ENCODE measurements around the gene ZMYND11.

The ZMYND11 gene

GRCh38 chr10:191703-192518, 56.7 kb downstream of the ZMYND11 start:
- no peak for DNase-seq (ENCODE audit: low read depth in 2 of 2)

DNA sequence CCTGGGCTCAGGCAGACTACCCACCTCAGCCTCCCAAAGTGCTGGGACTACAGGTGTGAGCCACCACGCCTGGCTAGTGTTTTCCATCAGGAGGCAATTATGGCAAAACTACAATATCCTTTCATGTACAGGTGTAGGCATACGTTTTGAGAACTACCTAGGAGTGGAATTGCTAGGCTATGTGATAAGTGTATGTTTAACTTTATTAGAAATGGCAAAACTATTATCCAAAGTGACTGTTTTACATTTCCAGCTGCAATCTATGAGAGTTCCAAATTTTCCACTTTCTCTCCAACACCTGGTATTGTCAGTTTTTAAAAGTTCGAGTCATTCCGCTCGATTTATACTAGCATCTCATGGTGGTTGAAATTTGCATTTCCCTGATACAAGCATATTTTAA, 59.0 kb downstream of the ZMYND11 start:
- no peak for DNase-seq (ENCODE audit: low read depth in 2 of 2)

DNA sequence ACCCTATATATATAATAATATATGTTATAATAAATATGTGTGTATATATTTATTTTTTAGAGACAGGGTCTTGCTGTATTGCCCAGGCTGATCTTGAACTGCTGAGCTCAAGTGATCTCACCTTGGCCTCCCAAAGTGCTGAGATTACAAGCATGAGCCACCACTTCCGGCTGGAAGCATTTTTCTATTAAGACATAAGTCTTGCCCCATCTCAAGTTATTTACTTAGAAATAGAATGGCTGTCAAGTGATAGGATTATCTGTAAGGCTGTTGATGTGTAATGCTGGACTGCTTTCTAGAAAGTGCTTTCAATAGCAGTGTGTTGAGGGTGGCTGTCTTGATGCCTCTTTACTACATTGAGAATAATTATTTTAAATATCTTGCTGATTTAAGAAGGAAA, 65.2 kb downstream of the ZMYND11 start:
- DNase-seq (ENCODE audit: low read depth in 2 of 2) = no peak

- DNase-seq (ENCODE audit: low read depth in 2 of 2) = no peak
These were observed 66.1 kb downstream of the ZMYND11 start for GRCh38 chr10:201328-201771.

DNA sequence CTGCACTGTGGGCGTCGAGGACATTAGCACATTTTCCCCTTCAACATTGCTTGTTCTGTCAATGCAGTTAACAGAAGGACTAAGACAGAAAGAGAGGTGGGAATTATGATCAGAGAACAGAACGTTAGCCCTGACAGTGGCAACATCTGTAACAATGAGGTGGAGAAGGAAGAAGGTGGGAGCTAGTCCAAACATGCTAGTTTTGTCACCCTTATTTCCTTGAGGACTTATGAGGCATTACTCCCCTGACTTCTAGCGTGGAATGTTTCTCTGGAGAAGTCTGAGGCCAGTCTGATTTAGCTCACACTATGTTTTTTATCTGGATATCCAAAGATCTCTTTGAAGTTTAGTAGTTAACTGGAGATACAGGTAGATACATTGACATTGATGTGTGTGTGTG, 73.4 kb downstream of the ZMYND11 start:
- DNase-seq (ENCODE audit: low read depth in 2 of 2) = no peak

DNA sequence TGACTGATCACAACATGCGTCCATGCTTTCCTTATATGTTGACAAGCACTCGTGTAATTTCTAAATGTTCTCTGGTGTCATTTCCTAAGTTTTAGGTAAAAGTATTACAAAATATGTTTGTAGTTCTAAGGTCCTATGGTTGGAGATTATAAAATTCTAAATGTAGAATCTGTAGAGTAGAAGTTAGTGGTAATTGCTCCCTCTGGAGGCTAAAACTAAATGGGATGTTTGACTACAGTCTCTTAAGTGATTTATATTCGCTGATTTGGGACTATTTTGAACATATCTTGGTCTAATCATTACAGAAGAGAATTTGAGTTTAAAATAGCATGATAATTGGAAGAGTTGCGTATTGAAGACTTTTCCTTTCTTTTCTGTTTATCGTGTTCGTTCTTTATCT, 74.1 kb downstream of the ZMYND11 start:
- DNase-seq (ENCODE audit: low read depth in 2 of 2) = no peak

GRCh38 chr10:210297-210696, 75.0 kb downstream of the ZMYND11 start:
- DNase-seq (ENCODE audit: low read depth in 2 of 2) = no peak

DNA sequence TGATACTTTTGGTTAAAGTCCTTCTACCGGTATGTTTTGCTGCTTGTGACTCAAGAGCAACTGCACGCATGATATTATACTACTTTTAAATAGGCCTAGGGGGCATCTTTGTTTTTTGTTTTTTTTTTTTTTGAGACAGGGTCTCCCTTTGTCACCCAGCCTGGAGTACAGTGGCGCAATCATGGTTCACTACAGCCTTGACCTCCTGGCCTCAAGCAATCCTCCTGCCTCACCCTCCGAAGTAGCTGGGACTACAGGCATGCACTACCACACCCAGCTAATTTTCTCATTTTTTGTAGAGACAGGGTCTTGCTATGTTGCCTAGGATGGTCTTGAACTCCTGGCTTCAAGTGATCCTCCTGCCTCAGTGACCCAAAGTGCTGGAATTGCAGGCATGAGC, 80.2 kb downstream of the ZMYND11 start:
- no peak for DNase-seq (ENCODE audit: low read depth in 2 of 2)

DNA sequence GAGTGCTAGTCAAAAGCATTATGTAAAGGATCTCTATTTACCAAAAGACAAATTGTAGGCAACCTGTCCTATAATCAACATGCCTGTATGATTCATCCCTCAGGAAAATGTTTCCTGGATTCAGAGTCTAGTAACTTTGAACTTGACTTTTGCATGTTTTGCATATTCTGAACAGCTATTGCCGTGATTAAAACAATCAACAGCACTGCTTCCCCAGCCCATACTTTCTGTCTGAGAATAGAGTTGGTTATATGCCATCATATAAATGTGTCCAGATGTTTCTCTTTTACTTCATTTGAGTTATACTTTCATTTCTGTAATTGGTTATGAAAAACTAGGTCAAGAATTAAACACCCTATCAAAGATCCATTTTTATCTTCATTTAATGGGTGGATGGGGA, 83.5 kb downstream of the ZMYND11 start:
- DNase-seq (ENCODE audit: low read depth in 2 of 2) = no peak

GRCh38 chr10:219731-220472, 84.6 kb downstream of the ZMYND11 start:
- DNase-seq (ENCODE audit: low read depth in 2 of 2) = no peak

DNA sequence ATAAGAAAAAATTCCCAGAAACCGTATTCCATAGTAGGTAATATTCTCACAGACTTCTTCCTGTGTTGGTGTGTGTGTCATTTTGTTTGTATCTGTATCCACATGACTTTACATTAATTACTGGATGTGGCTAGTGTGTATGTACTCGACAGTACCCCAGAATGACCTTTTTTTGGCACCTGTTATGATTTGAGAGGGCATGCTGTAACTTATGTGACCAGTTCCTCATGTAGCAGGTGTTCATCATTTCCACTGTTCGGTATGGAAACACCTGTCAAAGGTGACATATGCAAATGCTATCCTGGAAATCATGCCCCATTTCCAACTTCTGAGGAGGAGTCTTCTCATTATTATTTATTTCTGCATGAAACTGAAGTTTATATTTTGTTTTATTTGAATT, 89.3 kb downstream of the ZMYND11 start:
- DNase-seq (ENCODE audit: low read depth in 2 of 2) = no peak

- DNase-seq (ENCODE audit: low read depth in 2 of 2) = no peak
These were observed 90.8 kb downstream of the ZMYND11 start for GRCh38 chr10:226018-226417.

GRCh38 chr10:227014-227413, 91.8 kb downstream of the ZMYND11 start:
- no peak for DNase-seq (ENCODE audit: low read depth in 2 of 2)

GRCh38 chr10:228366-228765, 93.1 kb downstream of the ZMYND11 start:
- no peak for DNase-seq (ENCODE audit: low read depth in 2 of 2)

- no peak for DNase-seq (ENCODE audit: low read depth in 2 of 2)
These were observed 95.5 kb downstream of the ZMYND11 start for GRCh38 chr10:230758-231157.

DNA sequence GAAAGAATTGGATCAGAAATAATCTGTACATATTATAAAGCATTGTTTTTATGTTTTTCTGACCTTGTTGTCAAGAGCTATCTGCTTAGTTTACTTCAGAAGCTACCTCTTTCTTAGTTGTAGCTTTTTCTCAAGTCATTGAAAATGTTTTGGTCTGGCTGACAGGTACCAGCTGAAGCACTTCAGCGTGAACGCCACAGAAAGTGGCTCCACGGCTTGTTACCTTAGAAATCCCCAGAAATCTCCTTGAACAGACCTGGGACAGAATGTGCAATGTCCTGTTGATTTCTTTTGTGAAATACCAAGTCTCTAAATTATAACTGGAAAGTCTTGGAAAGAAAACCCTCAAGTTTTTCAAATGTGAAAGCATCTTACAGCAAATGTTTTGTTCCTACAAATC, 96.8 kb downstream of the ZMYND11 start:
- DNase-seq (ENCODE audit: low read depth in 2 of 2) = no peak

GRCh38 chr10:232878-233277, 97.6 kb downstream of the ZMYND11 start:
- no peak for DNase-seq (ENCODE audit: low read depth in 2 of 2)

DNA sequence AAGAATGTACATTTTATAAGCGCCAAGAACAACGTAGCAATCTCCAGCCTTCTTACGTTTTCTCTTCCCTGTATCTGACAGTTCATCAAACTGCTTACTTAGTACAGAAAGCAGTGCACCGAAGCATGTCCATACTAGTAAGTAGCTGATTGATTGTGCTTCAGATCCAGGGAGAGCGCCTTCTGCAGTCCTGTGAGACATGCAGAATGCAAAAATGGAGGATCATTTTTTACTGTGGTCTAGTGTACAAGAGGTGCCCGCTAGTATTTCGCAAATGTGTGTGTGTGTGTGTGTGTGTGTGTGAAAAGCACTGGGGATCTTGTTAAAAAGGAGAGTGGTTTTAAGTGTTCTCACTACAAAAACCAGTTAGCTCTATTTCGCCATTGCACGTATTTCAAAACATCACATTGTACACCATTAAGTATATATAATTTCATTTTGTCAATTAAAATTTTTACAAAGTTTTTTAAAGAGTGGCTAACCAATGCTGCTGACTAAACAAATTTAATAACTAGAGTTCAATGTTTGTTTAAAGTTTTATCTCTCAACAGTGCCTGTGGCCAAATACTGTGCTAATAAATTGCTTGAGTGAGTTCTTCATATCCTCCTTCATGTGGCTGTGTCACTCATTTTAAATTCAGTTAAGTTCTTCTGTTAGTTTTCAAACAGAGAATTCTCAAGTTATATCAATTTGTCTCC, 99.6 kb downstream of the ZMYND11 start:
- DNase-seq (ENCODE audit: low read depth in 2 of 2) = no peak

GRCh38 chr10:235915-236314, 100.7 kb downstream of the ZMYND11 start:
- DNase-seq (ENCODE audit: low read depth in 2 of 2) = no peak

DNA sequence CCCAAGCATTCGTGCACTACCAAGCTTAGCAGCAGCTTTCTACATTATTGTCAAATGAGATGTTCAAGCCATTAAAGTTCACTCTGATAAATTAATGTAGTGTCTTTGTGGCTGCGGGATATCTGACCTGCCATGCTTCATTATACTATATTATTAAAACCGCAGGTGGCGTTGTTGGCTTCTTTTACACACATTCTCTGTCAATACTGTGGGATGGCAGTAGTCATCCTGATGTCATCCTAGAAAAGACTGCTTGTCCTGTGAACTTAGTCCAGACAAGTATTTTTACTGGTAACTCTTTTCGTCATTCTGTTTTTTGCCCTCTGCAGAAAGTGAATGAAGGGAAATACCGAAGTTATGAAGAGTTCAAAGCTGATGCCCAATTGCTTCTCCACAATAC, 103.9 kb downstream of the ZMYND11 start:
- no peak for DNase-seq (ENCODE audit: low read depth in 2 of 2)

- no peak for DNase-seq (ENCODE audit: low read depth in 2 of 2)
These were observed 106.2 kb downstream of the ZMYND11 start for GRCh38 chr10:241451-241850.

DNA sequence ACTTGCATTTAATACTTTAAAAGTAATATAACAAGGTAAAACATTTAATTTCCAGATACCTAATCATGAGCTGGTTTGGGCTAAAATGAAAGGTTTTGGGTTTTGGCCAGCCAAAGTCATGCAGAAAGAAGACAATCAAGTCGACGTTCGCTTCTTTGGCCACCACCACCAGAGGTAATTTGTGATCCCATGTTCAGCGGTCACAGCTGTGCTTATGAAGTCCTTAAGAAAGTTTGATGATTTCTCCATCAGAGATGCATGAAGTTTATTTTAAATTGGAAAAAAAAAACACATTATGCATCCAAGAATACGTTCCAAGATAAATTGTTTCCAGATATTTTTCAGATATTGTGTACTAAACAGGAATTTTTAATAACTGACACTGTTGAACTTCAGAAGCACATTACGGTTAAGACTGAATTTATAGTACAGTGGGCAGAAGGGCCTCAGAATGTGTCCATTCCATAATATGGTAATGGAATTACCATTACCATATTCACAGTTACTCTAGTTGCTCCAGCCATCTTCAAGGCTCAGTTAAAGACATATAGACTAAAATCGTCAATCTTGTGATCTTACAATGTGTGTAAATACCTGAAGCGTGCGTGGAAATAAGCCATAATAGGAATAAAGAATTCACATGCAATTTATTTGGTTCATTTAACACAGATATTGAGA, 106.8 kb downstream of the ZMYND11 start:
- no peak for DNase-seq (ENCODE audit: low read depth in 2 of 2)
